IMR-90 (cell line): ENCODE data around the gene MORN4. TPM values are rescaled to one million over a fixed set of nuclear protein-coding genes. Genes with fewer than 3 reads are reported as not detected.

Experiments used
- MAFK ChIP-seq: IDR thresholded peaks from 2 replicates; pipeline ENCODE4 v1.6.1; 2012; ENCODE audit warnings: low read depth, low read length, improper control_type of control experiment
- polyA plus RNA-seq, 3 experiments: library from polyadenylated mRNA; depleted of rRNA; stranded (reverse); fragments of >200 nt; gene quantifications; 2 replicates each; pipeline ENCODE4 v1.2.3, GENCODE V29; 2012; ENCODE audit warnings: low replicate concordance in 1 of 3
- total RNA-seq: library from RNA; depleted of rRNA; stranded (reverse); fragments of >200 nt; gene quantifications from 2 replicates; pipeline ENCODE4 v1.2.3, GENCODE V29; 2012
- TF ChIP-seq, protein P1 (sequence below): fragments of 150-350 bp; IDR thresholded peaks from 2 replicates; pipeline ENCODE4 v1.6.1; 2016; ENCODE audit warnings: low read depth, mild to moderate bottlenecking, low read length, moderate library complexity, borderline replicate concordance

MORN4 gene
- total and polyA plus RNA-seq, 2 of the 4 experiments (the other 2 are of a cell fraction), result 3.2 to 8.4 TPM

DNA sequence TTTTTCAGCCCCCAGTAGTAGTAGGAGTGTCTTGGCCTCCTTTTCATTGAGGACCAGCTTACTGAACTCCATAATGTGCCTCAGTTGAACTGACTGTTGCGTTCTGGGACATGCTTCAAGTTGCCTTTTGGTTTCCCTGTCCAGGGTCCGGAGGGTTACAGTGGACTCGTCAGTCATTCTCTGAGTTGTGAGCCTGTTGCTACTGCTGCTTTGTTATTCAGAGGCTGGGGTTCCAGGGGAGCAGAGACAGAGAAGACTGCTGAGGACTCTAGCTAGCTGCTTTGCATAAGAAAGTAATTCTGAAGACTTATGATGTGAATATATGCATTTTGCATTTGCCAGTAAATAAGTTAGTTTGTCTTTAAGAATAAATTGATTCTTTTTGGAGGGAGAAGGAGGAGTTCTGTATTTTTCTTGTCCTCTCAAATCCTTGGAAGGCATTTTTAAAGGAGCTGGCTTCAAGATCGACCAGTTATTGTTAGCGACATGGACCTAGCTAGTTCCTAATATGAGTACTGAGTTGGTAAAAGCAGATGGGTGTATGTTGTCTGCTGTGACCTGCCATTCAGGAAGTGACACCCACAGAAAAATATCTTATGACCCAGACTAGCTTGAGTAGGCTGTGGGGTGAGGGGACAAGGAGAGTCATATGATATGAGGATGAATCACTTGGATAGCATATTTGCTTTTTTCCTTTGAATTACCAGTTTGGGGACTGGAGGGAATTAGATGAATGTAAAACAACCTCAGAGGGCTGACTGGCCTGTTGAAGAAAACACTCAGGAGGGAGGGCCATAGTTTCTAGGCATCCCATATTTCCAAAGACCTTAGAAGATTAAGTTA is 15.5 kb upstream of the MORN4 start (continued):
- TF ChIP-seq, protein P1, sequence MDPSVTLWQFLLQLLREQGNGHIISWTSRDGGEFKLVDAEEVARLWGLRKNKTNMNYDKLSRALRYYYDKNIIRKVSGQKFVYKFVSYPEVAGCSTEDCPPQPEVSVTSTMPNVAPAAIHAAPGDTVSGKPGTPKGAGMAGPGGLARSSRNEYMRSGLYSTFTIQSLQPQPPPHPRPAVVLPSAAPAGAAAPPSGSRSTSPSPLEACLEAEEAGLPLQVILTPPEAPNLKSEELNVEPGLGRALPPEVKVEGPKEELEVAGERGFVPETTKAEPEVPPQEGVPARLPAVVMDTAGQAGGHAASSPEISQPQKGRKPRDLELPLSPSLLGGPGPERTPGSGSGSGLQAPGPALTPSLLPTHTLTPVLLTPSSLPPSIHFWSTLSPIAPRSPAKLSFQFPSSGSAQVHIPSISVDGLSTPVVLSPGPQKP, result no peak
- peak; percentile 36; the same call in 1 of the 2 replicates for TF ChIP-seq MAFK
